Urothelium cell line (cell line): ENCODE results near the gene ERO1B.
A peak's percentile ranks its signal among the peaks of the same experiment; 100 is the strongest.
"Not testable (repeated sequence)": the region's sequence is repeated elsewhere in the genome, so short reads cannot be mapped to it uniquely, and the experiment has no call there.

ENCODE experiments used
- DNase-seq: peaks from one replicate; pipeline ENCODE4 v3.0.0; 2011; ENCODE audit warnings: low spot score, mixed read lengths
- FAIRE-seq: peaks from 2 replicates; lab custom pipeline; 2011; peaks lifted over from hg19 to GRCh38; lab: Jason Lieb, UNC

Gene ERO1B

GRCh38 chr1:236281654-236282424, at the start of gene ERO1B:
TSS of gene ERO1B (minus strand) at chr1:236281958. CDS start at chr1:236281783, 175 bp downstream.
- peak; percentile 97 for DNase-seq
- FAIRE-seq = no peak

GRCh38 chr1:236331412-236331811, 49.7 kb upstream of the ERO1B start:
- FAIRE-seq, DNase-seq: not testable (repeated sequence)

- FAIRE-seq (no peak), DNase-seq (no peak)
Observed at GRCh38 chr1:236326432-236326831, 44.7 kb upstream of the ERO1B start.

- FAIRE-seq (no peak), DNase-seq (no peak)
Observed at GRCh38 chr1:236325567-236325966, 43.8 kb upstream of the ERO1B start.

- FAIRE-seq (no peak), DNase-seq (no peak)
Observed at GRCh38 chr1:236323819-236324411, 42.2 kb upstream of the ERO1B start.

- FAIRE-seq (no peak), DNase-seq (no peak)
Observed at GRCh38 chr1:236322566-236323409, 41.0 kb upstream of the ERO1B start.

- no peak for FAIRE-seq
Observed at GRCh38 chr1:236321101-236321500, 39.3 kb upstream of the ERO1B start.

GRCh38 chr1:236320671-236321070, 38.9 kb upstream of the ERO1B start:
- DNase-seq (no peak), FAIRE-seq (no peak)

More at GRCh38 chr1:236321101-236321500, 39.3 kb upstream of the ERO1B start:
- no peak for DNase-seq

- FAIRE-seq (no peak), DNase-seq (no peak)
Observed at GRCh38 chr1:236320214-236320613, 38.5 kb upstream of the ERO1B start.

GRCh38 chr1:236316437-236316836, 34.7 kb upstream of the ERO1B start:
- no peak for FAIRE-seq
- no peak for DNase-seq

- DNase-seq = no peak
- no peak for FAIRE-seq
Observed at GRCh38 chr1:236315518-236315917, 33.8 kb upstream of the ERO1B start.

GRCh38 chr1:236315092-236315491, 33.3 kb upstream of the ERO1B start:
- FAIRE-seq = no peak

GRCh38 chr1:236314050-236314449, 32.3 kb upstream of the ERO1B start:
- FAIRE-seq, DNase-seq: not testable (repeated sequence)

More at GRCh38 chr1:236315092-236315491, 33.3 kb upstream of the ERO1B start:
- DNase-seq = no peak

- FAIRE-seq (no peak), DNase-seq (no peak)
Observed at GRCh38 chr1:236313427-236313826, 31.7 kb upstream of the ERO1B start.

- no peak for FAIRE-seq
- no peak for DNase-seq
Observed at GRCh38 chr1:236311040-236311439, 29.3 kb upstream of the ERO1B start.

- no peak for DNase-seq
Observed at GRCh38 chr1:236308827-236309226, 27.1 kb upstream of the ERO1B start.

GRCh38 chr1:236307435-236307834, 25.7 kb upstream of the ERO1B start:
- no peak for DNase-seq
- no peak for FAIRE-seq

More at GRCh38 chr1:236308827-236309226, 27.1 kb upstream of the ERO1B start:
- no peak for FAIRE-seq

- no peak for FAIRE-seq
Observed at GRCh38 chr1:236304682-236305081, 22.9 kb upstream of the ERO1B start.

GRCh38 chr1:236303675-236304074, 21.9 kb upstream of the ERO1B start:
- no peak for FAIRE-seq
- no peak for DNase-seq

More at GRCh38 chr1:236304682-236305081, 22.9 kb upstream of the ERO1B start:
- DNase-seq = no peak

GRCh38 chr1:236302941-236303340, 21.2 kb upstream of the ERO1B start:
- FAIRE-seq (no peak), DNase-seq (no peak)

GRCh38 chr1:236301958-236302335, 20.2 kb upstream of the ERO1B start:
- FAIRE-seq (no peak), DNase-seq (no peak)
